ENCODE results near the gene NBPF6.
"Not testable (repeated sequence)": the region's sequence is repeated elsewhere in the genome, so short reads cannot be mapped to it uniquely, and the experiment has no call there.

GRCh38 chr1:108421061-108421916, 28.9 kb upstream of the NBPF6 start:
- not testable (repeated sequence) for TF ChIP-seq POLR2AphosphoS5 (IDR thresholded peaks at IDR 0.05; ENCODE audit: low read depth, low read length); CTCF (IDR thresholded peaks at IDR 0.05); EP300 (IDR thresholded peaks at IDR 0.05; ENCODE audit: borderline replicate concordance in 1 of 2, low read depth in 1 of 2, low read length in 1 of 2); ELF1 (IDR thresholded peaks at IDR 0.05); NFIC (IDR thresholded peaks at IDR 0.05; ENCODE audit: borderline replicate concordance); SMC3 (IDR thresholded peaks at IDR 0.05; ENCODE audit: low read depth, low read length); FOSL2 (IDR thresholded peaks at IDR 0.05; ENCODE audit: borderline replicate concordance, low read depth); RFX5 (IDR thresholded peaks at IDR 0.05; ENCODE audit: low read length); MXI1 (IDR thresholded peaks at IDR 0.05; ENCODE audit: low read depth, low read length); TAF1 (IDR thresholded peaks at IDR 0.05; ENCODE audit: borderline replicate concordance, low read depth, low read length); RAD21 (IDR thresholded peaks at IDR 0.05; ENCODE audit: low read length); USF2 (IDR thresholded peaks at IDR 0.05; ENCODE audit: borderline replicate concordance, low read depth, low read length); MAX (IDR thresholded peaks at IDR 0.05; ENCODE audit: low read depth); SIN3A (IDR thresholded peaks at IDR 0.05; ENCODE audit: borderline replicate concordance, low read depth, low read length)
